Astrocyte of the spinal cord (primary cell): Measurements from ENCODE around the gene CLEC19A.

Source experiments
- DNase-seq: peaks from one replicate; pipeline ENCODE4 v3.0.0; 2011; ENCODE audit warnings: low read depth, low spot score
- H3K4me3 ChIP-seq: 2 replicates; pipeline ENCODE4 v1.5.1; 2011; ENCODE audit warnings: low read depth, mild to moderate bottlenecking, low read length, moderate library complexity
- in situ Hi-C: cut with HindIII; loops from 2 replicates; pipeline ENCODE4 v1.10.0; 2017; ENCODE audit warnings: low sequenced_read_pairs
- TF ChIP-seq, protein P1 (sequence below): IDR thresholded peaks from 2 replicates; pipeline ENCODE4 v1.5.1; 2012; ENCODE audit warnings: low read depth, mild to moderate bottlenecking, low read length, inconsistent platforms

CLEC19A gene

GRCh38 chr16:19281246-19281645, 4.3 kb upstream of the CLEC19A start:
- in situ Hi-C loops = no loop called here
- TF ChIP-seq, protein P1, sequence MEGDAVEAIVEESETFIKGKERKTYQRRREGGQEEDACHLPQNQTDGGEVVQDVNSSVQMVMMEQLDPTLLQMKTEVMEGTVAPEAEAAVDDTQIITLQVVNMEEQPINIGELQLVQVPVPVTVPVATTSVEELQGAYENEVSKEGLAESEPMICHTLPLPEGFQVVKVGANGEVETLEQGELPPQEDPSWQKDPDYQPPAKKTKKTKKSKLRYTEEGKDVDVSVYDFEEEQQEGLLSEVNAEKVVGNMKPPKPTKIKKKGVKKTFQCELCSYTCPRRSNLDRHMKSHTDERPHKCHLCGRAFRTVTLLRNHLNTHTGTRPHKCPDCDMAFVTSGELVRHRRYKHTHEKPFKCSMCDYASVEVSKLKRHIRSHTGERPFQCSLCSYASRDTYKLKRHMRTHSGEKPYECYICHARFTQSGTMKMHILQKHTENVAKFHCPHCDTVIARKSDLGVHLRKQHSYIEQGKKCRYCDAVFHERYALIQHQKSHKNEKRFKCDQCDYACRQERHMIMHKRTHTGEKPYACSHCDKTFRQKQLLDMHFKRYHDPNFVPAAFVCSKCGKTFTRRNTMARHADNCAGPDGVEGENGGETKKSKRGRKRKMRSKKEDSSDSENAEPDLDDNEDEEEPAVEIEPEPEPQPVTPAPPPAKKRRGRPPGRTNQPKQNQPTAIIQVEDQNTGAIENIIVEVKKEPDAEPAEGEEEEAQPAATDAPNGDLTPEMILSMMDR = no peak
- no peak overlapping the region for H3K4me3 ChIP-seq
- no peak for DNase-seq

DNA sequence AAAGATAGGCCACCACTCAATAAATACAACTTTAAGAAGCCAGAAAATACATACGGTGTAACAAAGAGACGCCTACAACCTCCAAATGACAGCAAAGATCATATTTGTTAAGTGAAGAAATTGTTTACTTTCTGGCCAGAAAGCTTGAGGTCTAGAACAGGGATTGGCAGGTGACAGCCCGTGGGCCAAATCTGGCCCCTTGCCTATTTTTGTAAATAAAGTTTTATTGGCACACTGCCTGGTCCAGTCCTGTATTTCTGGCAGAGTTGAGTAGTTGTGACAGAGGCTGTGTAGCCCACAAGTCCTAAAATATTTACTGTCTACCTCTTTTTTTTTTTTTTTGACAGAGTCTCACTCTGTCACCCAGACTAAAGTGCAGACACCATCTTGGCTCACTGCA, 3.4 kb upstream of the CLEC19A start:
- TF ChIP-seq, protein P1 = no peak
- in situ Hi-C loops = no loop called here
- DNase-seq = no peak

DNA sequence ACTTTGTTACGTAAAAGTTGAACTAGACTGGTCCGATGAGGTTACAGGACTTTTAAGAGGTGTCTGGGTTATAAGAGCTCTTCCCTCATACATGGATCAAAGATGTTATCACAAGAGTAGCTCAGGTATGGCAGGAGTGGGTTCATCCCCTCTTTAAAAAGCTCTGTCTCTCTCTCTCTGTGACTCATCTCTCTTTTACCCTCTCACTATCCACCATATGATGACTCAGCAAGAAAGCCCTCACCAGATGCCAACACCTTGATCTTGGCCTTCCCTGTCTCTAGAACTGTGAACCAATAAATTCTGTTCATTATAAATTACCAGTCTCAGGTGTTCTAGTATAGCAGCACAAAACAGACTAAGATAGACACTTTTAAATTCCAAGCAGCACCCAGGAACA, 1.9 kb upstream of the CLEC19A start:
- DNase-seq = no peak
- in situ Hi-C loops = no loop called here
- H3K4me3 ChIP-seq = no peak overlapping the region
- TF ChIP-seq, protein P1 = no peak

More for the DNA sequence above, 3.4 kb upstream of the CLEC19A start:
- no peak overlapping the region for H3K4me3 ChIP-seq

DNA sequence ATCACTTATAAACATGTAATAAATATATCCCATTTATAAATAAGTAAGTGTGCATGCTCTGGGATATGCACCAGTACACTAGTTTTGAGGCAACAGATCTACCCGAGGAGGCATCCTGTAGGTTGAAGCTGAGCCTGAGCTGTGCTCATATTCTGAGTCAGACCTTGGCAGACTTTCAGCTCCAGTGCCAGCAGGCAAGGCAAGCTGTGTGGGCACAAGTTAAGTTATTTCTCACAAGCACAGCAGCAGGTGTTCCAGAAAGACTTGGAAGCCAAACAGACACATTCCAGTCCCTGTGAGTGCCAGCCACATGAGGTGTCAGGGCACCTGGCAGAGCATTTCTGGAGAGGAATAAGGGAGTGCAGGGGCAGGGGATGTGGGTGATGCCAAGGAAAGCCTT, 1.3 kb upstream of the CLEC19A start:
- peak; percentile 3 for DNase-seq
- in situ Hi-C loops = no loop called here
- TF ChIP-seq, protein P1 = no peak
- H3K4me3 ChIP-seq = no peak overlapping the region

- in situ Hi-C loops = no loop called here
- H3K4me3 ChIP-seq = no peak overlapping the region
- DNase-seq = no peak
- TF ChIP-seq, protein P1 = no peak
Observed at GRCh38 chr16:19286827-19287226, 1.3 kb downstream of the CLEC19A start.

- H3K4me3 ChIP-seq = no peak overlapping the region
- in situ Hi-C loops = no loop called here
- TF ChIP-seq, protein P1 = no peak
- DNase-seq = no peak
Observed at GRCh38 chr16:19287241-19287640, 1.7 kb downstream of the CLEC19A start.
